ENCODE results near the gene ABCA6. TPM values are rescaled to one million over a fixed set of nuclear protein-coding genes. Genes with fewer than 3 reads are reported as not detected.
"Not testable (repeated sequence)": the region's sequence is repeated elsewhere in the genome, so short reads cannot be mapped to it uniquely, and the experiment has no call there.

Gene ABCA6
- total RNA-seq, 2 experiments from 2014 or later: 0.10 to 0.23 TPM

DNA sequence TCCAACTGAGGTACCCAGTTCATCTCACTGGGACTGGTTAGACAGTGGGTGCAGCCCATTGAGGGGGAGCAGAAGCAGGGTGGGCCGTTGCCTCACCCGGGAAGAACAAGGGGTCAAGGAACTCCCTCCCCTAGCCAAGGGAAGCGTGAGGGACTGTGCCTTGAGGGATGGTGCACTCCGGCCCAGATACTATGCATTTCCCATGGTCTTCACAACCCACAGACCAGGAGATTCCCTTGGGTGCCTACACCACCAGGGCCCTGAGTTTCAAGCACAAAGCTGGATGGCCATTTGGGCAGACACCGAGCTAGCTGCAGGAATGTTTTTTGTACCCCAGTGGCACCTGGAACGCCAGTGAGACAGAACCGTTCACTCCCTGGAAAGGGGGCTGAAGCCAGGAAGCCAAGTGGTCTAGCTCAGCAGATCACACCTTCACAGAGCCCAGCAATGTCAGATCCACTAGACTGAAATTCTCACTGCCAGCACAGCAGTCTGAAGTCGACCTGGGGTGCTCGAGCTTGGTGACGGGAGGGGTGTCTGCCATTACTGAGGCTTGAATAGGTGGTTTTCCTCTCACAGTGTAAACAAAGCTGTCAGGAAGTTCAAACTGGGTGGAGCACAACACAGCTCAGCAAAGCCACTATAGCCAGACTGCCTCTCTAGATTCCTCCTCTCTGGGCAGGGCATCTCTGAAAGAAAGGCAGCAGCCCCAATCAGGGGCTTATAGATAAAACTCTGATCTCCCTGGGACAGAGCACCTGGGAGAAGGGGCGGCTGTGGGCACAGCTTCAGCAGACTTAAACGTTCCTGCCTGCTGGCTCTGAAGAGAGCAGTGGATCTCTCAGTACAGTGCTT is 71.1 kb downstream of the ABCA6 start:
- H3K4me3 Mint-ChIP-seq, DNase-seq, H3K36me3 Mint-ChIP-seq, H3K27me3 Mint-ChIP-seq, H3K27ac Mint-ChIP-seq: not testable (repeated sequence)
- Mint-ChIP-seq H3K4me1 (peaks cover 12% of the 10 kb centered on the region), H3K9me3 (peaks cover 17% of the 10 kb centered on the region)

- no peak overlapping the region for H3K27ac Mint-ChIP-seq
- H3K4me1 Mint-ChIP-seq: peaks cover 13% of the 10 kb centered on the region
- no peak overlapping the region for H3K4me3 Mint-ChIP-seq
- peaks cover 14% of the 10 kb centered on the region for H3K9me3 Mint-ChIP-seq
- DNase-seq: no peak
- H3K36me3 Mint-ChIP-seq: peaks cover 3% of the 10 kb centered on the region
- peaks cover 8% of the 10 kb centered on the region for H3K27me3 Mint-ChIP-seq
Observed at GRCh38 chr17:69069226-69069750, 72.4 kb downstream of the ABCA6 start.

GRCh38 chr17:69067274-69068047 is 74.2 kb downstream of the ABCA6 start:
- peaks cover 13% of the 10 kb centered on the region for H3K4me1 Mint-ChIP-seq
- peaks cover 14% of the 10 kb centered on the region for H3K27me3 Mint-ChIP-seq
- no peak overlapping the region for H3K4me3 Mint-ChIP-seq
- H3K27ac Mint-ChIP-seq: no peak overlapping the region
- H3K36me3 Mint-ChIP-seq: peaks cover 3% of the 10 kb centered on the region
- DNase-seq: no peak
- H3K9me3 Mint-ChIP-seq: peaks cover 5% of the 10 kb centered on the region

- no peak for DNase-seq
- peaks cover 14% of the 10 kb centered on the region for H3K27me3 Mint-ChIP-seq
- peaks cover 13% of the 10 kb centered on the region for H3K4me1 Mint-ChIP-seq
- H3K36me3 Mint-ChIP-seq: no peaks in the 10 kb centered on the region
- H3K4me3 Mint-ChIP-seq: no peak overlapping the region
- H3K27ac Mint-ChIP-seq: no peak overlapping the region
- H3K9me3 Mint-ChIP-seq: no peaks in the 10 kb centered on the region
Observed at GRCh38 chr17:69066482-69066881, 75.2 kb downstream of the ABCA6 start.

- Mint-ChIP-seq H3K9me3 (no peaks in the 10 kb centered on the region), H3K27me3 (peaks cover 14% of the 10 kb centered on the region), H3K4me3 (no peak overlapping the region), H3K36me3 (no peaks in the 10 kb centered on the region), H3K4me1 (peaks cover 8% of the 10 kb centered on the region), H3K27ac (no peak overlapping the region)
- no peak for DNase-seq
Observed at GRCh38 chr17:69065113-69065512, 76.6 kb downstream of the ABCA6 start.

- no peak for DNase-seq
- no peaks in the 10 kb centered on the region for H3K9me3 Mint-ChIP-seq
- peaks cover 8% of the 10 kb centered on the region for H3K4me1 Mint-ChIP-seq
- H3K36me3 Mint-ChIP-seq: no peaks in the 10 kb centered on the region
- H3K27ac Mint-ChIP-seq: no peak overlapping the region
- no peak overlapping the region for H3K4me3 Mint-ChIP-seq
- peaks cover 14% of the 10 kb centered on the region for H3K27me3 Mint-ChIP-seq
Observed at GRCh38 chr17:69064476-69064875, 77.2 kb downstream of the ABCA6 start.

GRCh38 chr17:69064001-69064400 is 77.7 kb downstream of the ABCA6 start:
- Mint-ChIP-seq H3K36me3 (no peaks in the 10 kb centered on the region), H3K4me1 (peaks cover 8% of the 10 kb centered on the region), H3K27ac (no peak overlapping the region), H3K4me3 (no peak overlapping the region), H3K9me3 (no peaks in the 10 kb centered on the region), H3K27me3 (peaks cover 14% of the 10 kb centered on the region)
- no peak for DNase-seq

- peaks cover 14% of the 10 kb centered on the region for H3K27me3 Mint-ChIP-seq
- H3K36me3 Mint-ChIP-seq: no peaks in the 10 kb centered on the region
- H3K4me3 Mint-ChIP-seq: no peak overlapping the region
- no peak overlapping the region for H3K27ac Mint-ChIP-seq
- peaks cover 8% of the 10 kb centered on the region for H3K4me1 Mint-ChIP-seq
- no peak for DNase-seq
- no peaks in the 10 kb centered on the region for H3K9me3 Mint-ChIP-seq
Observed at GRCh38 chr17:69062860-69063581, 78.7 kb downstream of the ABCA6 start.

- H3K4me1 Mint-ChIP-seq: peaks cover 6% of the 10 kb centered on the region
- H3K27me3 Mint-ChIP-seq: peaks cover 14% of the 10 kb centered on the region
- H3K36me3 Mint-ChIP-seq: no peaks in the 10 kb centered on the region
- no peak overlapping the region for H3K27ac Mint-ChIP-seq
- H3K4me3 Mint-ChIP-seq: no peak overlapping the region
- peaks cover 1% of the 10 kb centered on the region for H3K9me3 Mint-ChIP-seq
- no peak for DNase-seq
Observed at GRCh38 chr17:69061721-69062556, 79.8 kb downstream of the ABCA6 start.

DNA sequence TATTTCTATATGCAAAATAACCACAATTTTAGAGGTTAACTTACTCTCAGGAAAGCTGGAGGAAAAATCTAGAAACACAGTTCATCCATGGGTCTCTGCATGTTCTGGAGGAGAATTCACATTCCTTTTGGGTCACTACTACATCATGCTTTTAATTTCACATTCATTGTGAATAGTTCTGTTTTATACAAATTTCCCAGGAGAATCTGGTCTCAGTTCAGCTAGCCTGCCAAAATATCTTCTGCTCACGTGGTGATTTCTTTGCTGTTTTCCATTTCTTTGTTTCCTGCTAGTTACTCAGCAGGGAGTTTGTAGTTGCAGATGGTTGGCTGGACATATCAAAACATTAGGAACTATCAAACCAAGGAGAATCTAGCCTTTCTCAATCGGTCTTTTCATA is 80.9 kb downstream of the ABCA6 start, which contains the start of gene ABCA9:
ABCA9 (minus strand) TSS at position 106 of the 400 bp plus-strand sequence. CDS start 9,801 bp downstream, outside the sequence.
- no peaks in the 10 kb centered on the region for H3K36me3 Mint-ChIP-seq
- H3K27ac Mint-ChIP-seq: no peak within 1 kb of the TSS
- peaks cover 10% of the 10 kb centered on the region for H3K27me3 Mint-ChIP-seq
- peaks cover 2% of the 10 kb centered on the region for H3K4me1 Mint-ChIP-seq
- DNase-seq: no peak
- H3K9me3 Mint-ChIP-seq: peaks cover 9% of the 10 kb centered on the region
- H3K4me3 Mint-ChIP-seq: no peak within 1 kb of the TSS

DNA sequence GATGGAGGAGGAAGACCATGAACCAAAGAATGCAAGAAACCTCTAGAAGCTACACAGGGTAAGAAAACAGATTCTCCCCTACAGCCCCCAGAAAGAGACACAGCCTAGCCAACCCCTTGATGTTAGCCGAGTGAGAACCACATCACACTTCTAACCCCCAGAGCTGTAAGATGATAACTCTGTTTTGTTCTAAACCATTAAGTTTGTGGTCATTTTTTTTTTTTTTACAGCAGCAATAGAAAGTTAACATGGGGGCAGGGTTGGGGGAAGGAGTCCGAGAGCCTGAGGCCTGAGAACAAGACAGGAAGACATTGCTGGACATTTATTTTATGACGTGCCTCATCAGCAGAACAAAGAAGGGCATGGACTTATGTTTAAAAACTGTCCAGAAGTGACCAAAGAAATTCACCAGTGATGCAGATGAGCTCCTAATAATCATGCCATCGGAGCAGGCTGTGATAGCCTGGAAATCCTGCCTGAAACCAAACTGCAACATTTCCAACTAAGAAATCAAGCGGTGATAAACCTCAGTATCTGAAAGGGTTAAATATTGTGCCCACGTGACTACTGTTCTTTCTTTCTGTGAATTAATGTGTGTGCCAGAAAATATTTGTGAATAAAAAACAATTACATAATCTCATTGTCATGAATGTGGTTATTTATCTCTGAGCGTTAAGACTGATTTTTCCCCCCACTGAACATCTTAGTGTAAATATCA is 82.1 kb downstream of the ABCA6 start:
- Mint-ChIP-seq H3K4me1 (no peaks in the 10 kb centered on the region), H3K4me3 (no peak overlapping the region), H3K27ac (no peak overlapping the region), H3K27me3 (peaks cover 7% of the 10 kb centered on the region), H3K36me3 (no peaks in the 10 kb centered on the region), H3K9me3 (peaks cover 13% of the 10 kb centered on the region)
- DNase-seq: no peak

- DNase-seq: no peak
- Mint-ChIP-seq H3K9me3 (peaks cover 20% of the 10 kb centered on the region), H3K36me3 (no peaks in the 10 kb centered on the region), H3K27ac (no peak overlapping the region), H3K27me3 (peaks cover 4% of the 10 kb centered on the region), H3K4me1 (no peaks in the 10 kb centered on the region), H3K4me3 (no peak overlapping the region)
Observed at GRCh38 chr17:69058165-69058564, 83.5 kb downstream of the ABCA6 start.

DNA sequence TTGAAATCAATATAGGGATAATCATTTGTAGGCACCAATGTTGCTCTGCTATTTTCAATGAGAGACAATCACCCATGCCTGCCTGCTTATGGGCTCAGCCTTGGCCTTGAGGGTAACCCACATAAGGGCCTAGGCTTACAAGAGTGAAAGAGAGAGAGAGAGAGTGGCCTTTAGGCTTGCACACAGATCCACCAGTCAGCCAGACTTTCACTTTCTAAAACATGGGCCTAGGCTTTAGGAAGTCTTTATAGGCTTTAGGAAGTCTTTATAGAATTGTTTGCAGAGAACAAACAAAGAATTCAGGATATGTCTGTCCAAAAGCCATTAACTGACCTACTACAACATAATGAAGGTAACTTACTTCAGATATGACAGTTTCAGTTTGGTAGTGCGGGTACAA is 84.4 kb downstream of the ABCA6 start:
- no peaks in the 10 kb centered on the region for H3K36me3 Mint-ChIP-seq
- peaks cover 21% of the 10 kb centered on the region for H3K9me3 Mint-ChIP-seq
- DNase-seq: no peak
- no peak overlapping the region for H3K4me3 Mint-ChIP-seq
- peaks cover 4% of the 10 kb centered on the region for H3K27me3 Mint-ChIP-seq
- H3K27ac Mint-ChIP-seq: no peak overlapping the region
- no peaks in the 10 kb centered on the region for H3K4me1 Mint-ChIP-seq

All from activated naive CD8-positive, alpha-beta T cell treated with anti-CD3 and anti-CD28 coated beads for 36 hours (primary cell).